OCI-LY3 (cell line): ENCODE results near the gene CHN2.

ENCODE experiments used
- CTCF ChIP-seq: fragments of 200-600, 300-600 bp; sonication (generic); IDR thresholded peaks from 2 replicates; pipeline ENCODE4 v1.5.1; 2014; ENCODE audit warnings: antibody characterized with exemption, low read length, low read depth
- EZH2phosphoT487 ChIP-seq: fragments of 200-600 bp; shearing (Covaris generic); IDR thresholded peaks from 2 replicates; pipeline ENCODE4 v1.6.1; 2018; ENCODE audit warnings: antibody characterized with exemption, mixed run types, low read depth

GRCh38 chr7:29207162-29207801 is 12.7 kb downstream of the CHN2 start:
- TF ChIP-seq CTCF, result no peak
- no peak for TF ChIP-seq EZH2phosphoT487
